LNCAP (cell line): ENCODE results near the gene LYPD6.

Source experiments
- TF ChIP-seq, protein P1 (sequence below): fragments of 450-650 bp; IDR thresholded peaks from 2 replicates; pipeline ENCODE4 v1.5.1; 2017; ENCODE audit warnings: mild to moderate bottlenecking

The LYPD6 gene

DNA sequence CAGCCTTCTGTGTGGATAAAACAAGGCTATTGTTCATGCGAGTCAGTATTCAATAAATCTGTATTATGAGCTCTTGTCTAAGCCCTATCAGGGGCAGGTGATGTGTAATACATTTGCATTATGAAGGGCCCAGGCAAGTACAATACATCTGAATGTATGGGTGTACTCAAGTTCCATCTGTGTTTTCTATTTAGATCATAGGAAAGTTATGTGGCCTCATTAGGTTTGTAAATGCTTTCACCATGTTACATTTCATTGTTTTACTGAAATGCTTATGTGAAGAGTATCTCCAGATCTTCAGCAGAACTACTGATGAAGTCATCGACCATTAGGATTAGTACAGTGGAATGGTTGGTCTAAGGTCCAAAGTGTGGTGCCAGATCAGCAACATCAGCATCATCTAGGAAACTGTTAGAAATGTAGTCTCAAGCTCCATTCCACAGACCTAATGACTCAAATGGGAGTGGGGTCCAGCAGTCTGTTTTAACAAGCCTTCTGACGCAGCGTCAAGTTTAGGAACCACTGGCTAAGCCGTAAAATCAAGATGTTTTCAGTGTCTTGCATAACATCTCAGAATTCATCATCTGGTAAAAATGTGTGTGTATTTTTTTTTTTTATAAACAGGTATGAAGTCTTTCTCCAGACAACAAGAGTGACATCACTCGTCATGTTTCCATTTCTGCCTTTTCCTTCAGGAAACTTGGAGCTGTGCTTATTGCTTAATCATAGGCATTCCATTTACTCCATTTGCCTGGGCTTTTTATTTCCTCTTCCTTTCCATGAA, 80.5 kb downstream of the LYPD6 start:
- TF ChIP-seq, protein P1, sequence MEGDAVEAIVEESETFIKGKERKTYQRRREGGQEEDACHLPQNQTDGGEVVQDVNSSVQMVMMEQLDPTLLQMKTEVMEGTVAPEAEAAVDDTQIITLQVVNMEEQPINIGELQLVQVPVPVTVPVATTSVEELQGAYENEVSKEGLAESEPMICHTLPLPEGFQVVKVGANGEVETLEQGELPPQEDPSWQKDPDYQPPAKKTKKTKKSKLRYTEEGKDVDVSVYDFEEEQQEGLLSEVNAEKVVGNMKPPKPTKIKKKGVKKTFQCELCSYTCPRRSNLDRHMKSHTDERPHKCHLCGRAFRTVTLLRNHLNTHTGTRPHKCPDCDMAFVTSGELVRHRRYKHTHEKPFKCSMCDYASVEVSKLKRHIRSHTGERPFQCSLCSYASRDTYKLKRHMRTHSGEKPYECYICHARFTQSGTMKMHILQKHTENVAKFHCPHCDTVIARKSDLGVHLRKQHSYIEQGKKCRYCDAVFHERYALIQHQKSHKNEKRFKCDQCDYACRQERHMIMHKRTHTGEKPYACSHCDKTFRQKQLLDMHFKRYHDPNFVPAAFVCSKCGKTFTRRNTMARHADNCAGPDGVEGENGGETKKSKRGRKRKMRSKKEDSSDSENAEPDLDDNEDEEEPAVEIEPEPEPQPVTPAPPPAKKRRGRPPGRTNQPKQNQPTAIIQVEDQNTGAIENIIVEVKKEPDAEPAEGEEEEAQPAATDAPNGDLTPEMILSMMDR: no peak

DNA sequence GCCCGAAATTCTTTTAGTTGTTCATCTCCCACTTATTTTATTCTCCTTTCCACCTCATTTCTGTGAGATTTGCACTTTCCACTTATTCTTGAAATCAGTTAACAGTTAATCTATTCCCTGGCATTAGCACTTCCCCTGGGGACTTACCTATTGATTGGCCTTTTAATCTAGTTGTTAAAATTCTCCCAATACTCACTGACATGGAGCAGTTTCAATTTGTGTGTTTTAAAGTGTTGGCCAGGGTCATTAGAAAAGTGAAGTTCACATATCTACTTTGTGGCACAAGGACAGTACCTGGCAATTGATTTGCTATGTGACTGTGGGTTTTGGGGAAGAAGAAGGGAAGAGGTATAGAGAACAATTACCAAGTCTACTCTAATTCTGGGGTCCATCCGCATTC, 83.1 kb downstream of the LYPD6 start:
- TF ChIP-seq, protein P1: no peak

DNA sequence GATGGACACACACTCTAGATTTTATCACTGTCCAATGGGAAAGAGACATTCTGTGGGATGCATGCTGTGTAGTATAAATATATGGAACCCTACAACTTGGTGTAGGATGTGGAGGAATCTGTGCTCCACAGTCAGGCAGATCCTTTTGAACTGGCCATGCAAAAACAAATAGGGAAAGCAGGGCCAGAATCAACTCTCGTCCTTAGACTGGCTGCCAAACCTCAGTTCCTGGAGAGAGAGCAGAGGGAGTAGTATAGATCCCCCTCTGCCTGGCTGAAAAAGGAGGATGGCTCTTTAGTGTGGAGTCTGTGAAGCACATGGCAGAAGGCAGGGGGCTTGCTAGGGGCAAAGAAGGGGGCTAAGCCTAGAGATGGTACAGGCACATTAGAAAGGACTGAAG, 84.7 kb downstream of the LYPD6 start:
- TF ChIP-seq, protein P1: no peak

DNA sequence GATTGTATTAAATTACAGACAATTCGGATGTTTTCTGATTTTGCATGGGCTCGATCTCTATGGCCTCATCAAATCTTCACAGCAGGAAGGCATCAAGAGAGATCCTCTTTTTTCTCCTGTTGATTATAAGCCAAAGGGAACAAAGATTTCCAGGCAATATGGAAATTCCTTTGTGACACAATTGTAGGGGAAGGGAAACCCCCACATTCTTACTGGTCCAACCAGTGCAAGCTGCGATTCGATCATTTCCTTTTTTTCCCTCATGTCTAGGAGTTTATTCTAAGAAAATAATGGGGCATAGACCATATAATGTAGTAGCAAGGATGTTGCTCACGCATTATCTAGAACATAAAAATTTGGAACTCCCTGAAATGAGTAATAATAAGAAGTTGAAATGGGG, 87.7 kb downstream of the LYPD6 start:
- TF ChIP-seq, protein P1: no peak

DNA sequence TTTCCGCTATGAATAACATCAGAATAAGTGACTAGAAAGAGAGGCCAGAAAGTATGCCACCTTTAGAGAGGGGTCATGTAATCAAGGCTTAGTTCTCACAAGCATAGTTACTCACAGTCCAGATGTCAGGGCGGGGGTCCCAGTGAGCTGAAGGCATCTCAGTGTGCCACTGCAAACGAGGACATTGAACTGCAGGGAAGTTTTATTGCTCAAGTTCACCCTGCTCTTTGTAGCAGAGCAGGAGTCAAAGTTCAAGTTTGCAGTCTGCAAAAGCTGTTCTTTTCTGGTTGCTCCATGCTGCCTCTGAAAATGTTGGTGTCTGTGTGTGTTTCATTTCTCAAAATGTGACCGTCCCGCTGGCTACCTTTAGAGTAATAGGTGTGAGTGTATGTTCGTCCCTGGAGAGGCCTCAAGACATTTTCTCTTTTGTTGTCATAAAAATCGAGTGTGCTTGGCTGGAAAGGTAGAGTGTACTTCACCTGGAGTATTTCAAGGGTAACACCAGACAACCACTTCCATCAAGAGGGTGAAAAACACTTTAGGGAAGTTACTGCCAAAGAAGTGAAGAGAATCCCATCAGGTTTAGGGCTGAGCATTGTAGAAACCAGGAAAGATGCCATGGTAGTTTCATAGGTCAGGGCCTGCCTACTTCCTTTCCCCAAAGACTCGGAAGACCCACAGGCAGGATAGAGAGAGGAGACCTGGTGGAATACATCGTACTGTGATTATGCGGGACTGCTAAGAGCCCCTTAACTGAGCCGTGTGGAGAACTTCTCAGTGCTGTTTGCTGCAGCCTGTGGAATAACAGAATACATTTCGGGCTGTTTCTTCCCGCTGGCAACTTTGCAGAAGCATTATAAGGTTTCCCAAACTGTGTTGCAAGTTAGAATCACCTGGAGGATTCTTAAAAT, 89.9 kb downstream of the LYPD6 start:
- TF ChIP-seq, protein P1: no peak

DNA sequence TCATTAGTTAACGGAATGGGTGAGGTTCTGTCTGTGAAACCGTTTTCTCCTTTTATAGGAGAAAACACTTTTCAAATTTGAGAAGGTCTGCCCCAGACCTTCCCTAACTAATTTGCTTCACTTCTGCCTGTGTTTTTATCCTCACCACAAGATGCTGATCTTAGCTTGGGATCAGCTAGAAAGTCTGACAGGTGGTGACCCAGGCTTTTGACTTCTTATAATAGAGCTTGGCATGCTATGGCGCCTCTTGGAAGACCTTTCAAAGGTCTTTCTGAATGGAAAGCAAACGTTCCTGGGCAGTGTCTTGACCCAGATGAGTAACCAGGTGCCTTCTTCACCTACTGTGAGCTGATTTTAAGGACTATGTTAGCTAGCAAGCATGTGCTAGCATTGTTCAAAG, 91.4 kb downstream of the LYPD6 start:
- TF ChIP-seq, protein P1: no peak

DNA sequence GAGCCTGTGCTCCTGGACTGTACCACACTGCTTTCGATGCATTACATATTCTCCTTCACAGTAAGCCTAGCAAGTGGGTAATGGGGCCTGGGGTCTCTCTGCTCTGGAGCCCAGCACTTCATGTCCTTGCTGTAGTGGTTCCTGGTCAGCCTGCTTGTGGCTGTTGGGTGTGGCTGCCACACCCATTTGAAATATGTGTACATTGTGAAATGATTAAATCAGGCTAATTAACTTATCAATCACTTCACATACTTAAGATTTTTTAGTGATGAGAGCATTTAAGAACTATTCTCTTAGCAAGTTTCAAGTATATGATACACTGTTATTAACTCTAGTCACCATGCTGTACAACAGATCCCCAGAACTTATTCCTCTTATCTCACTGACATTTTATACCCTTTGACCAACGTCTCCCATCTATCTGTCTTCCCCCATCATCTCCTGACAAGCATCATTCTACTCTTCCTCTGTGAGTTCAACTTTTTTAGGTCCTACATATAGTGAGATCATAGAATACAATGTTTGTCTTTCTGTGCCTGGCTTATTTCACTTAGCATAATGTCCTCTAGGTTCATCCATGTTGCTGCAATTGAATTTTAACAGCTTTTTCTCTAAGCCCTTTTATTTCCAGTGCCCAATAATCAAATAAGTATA, 92.1 kb downstream of the LYPD6 start:
- TF ChIP-seq, protein P1: no peak
